Osteocyte (in vitro differentiated cells): Measurements from ENCODE around the gene YPEL4. TPM values are rescaled to one million over a fixed set of nuclear protein-coding genes. Genes with fewer than 3 reads are reported as not detected.
"Not testable (repeated sequence)": the region's sequence is repeated elsewhere in the genome, so short reads cannot be mapped to it uniquely, and the experiment has no call there.

ENCODE experiments used
- DNase-seq: peaks from one replicate; pipeline ENCODE4 v3.0.0; 2021; ENCODE audit warnings: mixed read lengths; ENCODE audit not compliant: unreplicated experiment; ENCODE audit errors: extremely low spot score
- H3K27ac Mint-ChIP-seq: one replicate; pipeline ENCODE4 v1.8.0; 2021; ENCODE audit warnings: mild to moderate bottlenecking, mixed read lengths; ENCODE audit not compliant: unreplicated experiment
- H3K27me3 Mint-ChIP-seq: one replicate; pipeline ENCODE4 v1.8.0; 2021; ENCODE audit warnings: mixed read lengths; ENCODE audit not compliant: unreplicated experiment
- H3K36me3 Mint-ChIP-seq: one replicate; pipeline ENCODE4 v1.8.0; 2021; ENCODE audit warnings: mixed read lengths; ENCODE audit not compliant: unreplicated experiment
- H3K4me1 Mint-ChIP-seq: one replicate; pipeline ENCODE4 v1.8.0; 2021; ENCODE audit warnings: mixed read lengths; ENCODE audit not compliant: unreplicated experiment
- H3K4me3 Mint-ChIP-seq: one replicate; pipeline ENCODE4 v1.8.0; 2021; ENCODE audit warnings: mild to moderate bottlenecking, moderate library complexity, mixed read lengths; ENCODE audit not compliant: unreplicated experiment
- H3K9me3 Mint-ChIP-seq: one replicate; pipeline ENCODE4 v1.8.0; 2021; ENCODE audit warnings: mixed read lengths; ENCODE audit not compliant: unreplicated experiment
- CTCF ChIP-seq: fragments of 200-600 bp; sonication (generic); IDR thresholded peaks from 2 replicates; pipeline ENCODE4 v1.5.0; 2021; ENCODE audit warnings: antibody characterized with exemption, mild to moderate bottlenecking, moderate library complexity
- total RNA-seq: library from RNA; stranded (reverse); gene quantifications from 2 replicates; pipeline ENCODE4 v1.2.1, GENCODE V29; 2021

YPEL4 gene
- total RNA-seq, 1 donor from 2014 or later, result 0.35 TPM

DNA sequence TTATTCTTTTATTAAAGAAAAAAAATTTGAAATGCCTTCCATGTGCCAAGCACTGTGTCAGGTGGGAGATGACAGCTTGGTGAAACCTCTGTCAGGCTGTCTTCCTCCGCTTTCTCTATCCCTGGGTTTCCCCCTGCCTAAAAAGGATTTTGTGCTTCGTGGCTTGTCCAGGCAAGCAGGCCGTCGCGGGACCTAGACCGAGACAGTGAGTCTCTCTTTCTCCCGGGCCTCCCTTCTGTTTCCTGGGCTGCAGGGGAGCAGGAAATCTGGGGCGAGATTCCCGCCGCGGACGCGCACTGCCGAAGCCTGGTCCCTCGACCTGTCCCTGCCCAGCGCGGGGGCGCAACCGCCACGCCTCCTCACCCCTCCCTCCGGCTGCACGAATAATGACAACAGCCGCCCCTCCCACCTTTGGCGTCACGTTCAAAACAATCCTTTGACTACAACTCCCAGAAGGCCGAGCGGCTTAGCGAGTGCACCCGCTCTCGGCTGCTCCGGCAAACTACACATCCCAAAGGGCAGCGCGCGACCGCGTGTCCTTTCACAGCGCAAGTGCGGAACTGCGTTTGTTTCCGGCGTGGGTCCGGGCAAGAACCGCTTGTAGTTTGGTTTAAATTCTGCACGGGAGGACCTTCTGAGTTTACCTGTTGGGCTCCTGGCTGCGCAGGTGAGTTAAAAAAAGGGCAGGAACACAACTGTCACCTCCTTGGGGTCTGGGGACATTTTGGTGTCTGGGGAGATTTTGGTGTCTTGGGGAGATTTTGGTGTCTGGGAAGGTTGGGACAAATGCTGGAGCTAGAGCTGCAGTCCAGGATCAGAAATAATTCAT is 7.7 kb upstream of the YPEL4 start, which contains the start of gene CLP1:
Gene CLP1 (plus strand): TSS at position 569 of the 829 bp plus-strand sequence. CDS start 1,715 bp downstream, outside the sequence.
- Mint-ChIP-seq H3K36me3 (peaks cover 11% of the 10 kb centered on the region), H3K4me3 (peak within 1 kb of the TSS; percentile 98), H3K9me3 (no peaks in the 10 kb centered on the region), H3K27ac (peak within 1 kb of the TSS; percentile 91), H3K27me3 (peaks cover 5% of the 10 kb centered on the region), H3K4me1 (peaks cover 21% of the 10 kb centered on the region)
- TF ChIP-seq CTCF, result no peak
- DNase-seq, result peak; percentile 99

GRCh38 chr11:57656885-57657193 is 7.1 kb upstream of the YPEL4 start:
- H3K4me3 Mint-ChIP-seq, result peak overlapping the region; percentile 98
- DNase-seq, result no peak
- H3K9me3 Mint-ChIP-seq, result no peaks in the 10 kb centered on the region
- H3K27ac Mint-ChIP-seq, result peak overlapping the region; percentile 91
- TF ChIP-seq CTCF, result no peak
- peaks cover 9% of the 10 kb centered on the region for H3K36me3 Mint-ChIP-seq
- H3K4me1 Mint-ChIP-seq, result peaks cover 21% of the 10 kb centered on the region
- peaks cover 5% of the 10 kb centered on the region for H3K27me3 Mint-ChIP-seq

GRCh38 chr11:57653163-57653562 is 3.5 kb upstream of the YPEL4 start:
- no peak for TF ChIP-seq CTCF
- H3K9me3 Mint-ChIP-seq, result no peaks in the 10 kb centered on the region
- peaks cover 37% of the 10 kb centered on the region for H3K4me1 Mint-ChIP-seq
- H3K4me3 Mint-ChIP-seq, result no peak overlapping the region
- peaks cover 37% of the 10 kb centered on the region for H3K27me3 Mint-ChIP-seq
- H3K27ac Mint-ChIP-seq, result no peak overlapping the region
- DNase-seq, result no peak
- no peaks in the 10 kb centered on the region for H3K36me3 Mint-ChIP-seq

GRCh38 chr11:57652662-57653061 is 3.0 kb upstream of the YPEL4 start:
- no peak overlapping the region for H3K27ac Mint-ChIP-seq
- peak overlapping the region; percentile 33 for H3K4me3 Mint-ChIP-seq
- peaks cover 38% of the 10 kb centered on the region for H3K4me1 Mint-ChIP-seq
- no peak for TF ChIP-seq CTCF
- H3K27me3 Mint-ChIP-seq, result peaks cover 42% of the 10 kb centered on the region
- H3K36me3 Mint-ChIP-seq, result no peaks in the 10 kb centered on the region
- DNase-seq, result no peak
- no peaks in the 10 kb centered on the region for H3K9me3 Mint-ChIP-seq

- H3K9me3 Mint-ChIP-seq, DNase-seq, H3K36me3 Mint-ChIP-seq, H3K27ac Mint-ChIP-seq, H3K4me3 Mint-ChIP-seq: not testable (repeated sequence)
- Mint-ChIP-seq H3K4me1 (peaks cover 40% of the 10 kb centered on the region), H3K27me3 (peaks cover 47% of the 10 kb centered on the region)
These were observed 2.5 kb upstream of the YPEL4 start for GRCh38 chr11:57652230-57652629.
